Esophagus squamous epithelium (tissue), 5 donors: ENCODE results near the gene LGMN. TPM values are rescaled to one million over a fixed set of nuclear protein-coding genes. Genes with fewer than 3 reads are reported as not detected.

ENCODE experiments used
- DNase-seq: peaks from one replicate; lab custom pipeline; 2025; lab: John Stamatoyannopoulos, UW
- H3K27ac ChIP-seq, 4 donors: fragments of 200-600 bp; sonication (generic); one replicate each; pipeline ENCODE4 v1.5.1; 2016 to 2019; ENCODE audit warnings: mild to moderate bottlenecking in 1 of 4
- H3K27me3 ChIP-seq, 4 donors: fragments of 200-600 bp; sonication (generic); 1 replicate in 3 of 4; 2 replicates in 1 of 4; pipeline versions ENCODE4 v1.5.1 to v1.6.0; 2017 to 2021; ENCODE audit warnings: antibody characterized with exemption in 1 of 4
- H3K36me3 ChIP-seq, 3 donors: fragments of 200-600 bp; sonication (generic); one replicate each; pipeline ENCODE4 v1.5.1; 2016 to 2019
- H3K4me1 ChIP-seq, 3 donors: fragments of 200-600 bp; sonication (generic); one replicate each; pipeline ENCODE4 v1.5.1; 2017 to 2019
- H3K4me3 ChIP-seq, 4 donors: fragments of 200-600 bp; sonication (generic); 1 replicate in 3 of 4; 2 replicates in 1 of 4; pipeline ENCODE4 v1.5.1; 2016 to 2019; ENCODE audit warnings: mild to moderate bottlenecking in 2 of 4, moderate library complexity in 1 of 4
- H3K9me3 ChIP-seq, 3 donors: fragments of 200-600 bp; sonication (generic); one replicate each; pipeline ENCODE4 v1.5.1; 2016 to 2019
- CTCF ChIP-seq, 6 experiments: fragments of 450-650 bp in 4 of 6; fragments of 200-600 bp in 2 of 6; sonication (generic) in 2 of 6; IDR thresholded peaks; one replicate each; pipeline ENCODE4 v1.5.1; 2016 to 2019; ENCODE audit warnings: antibody characterized with exemption in 6 of 6, mild to moderate bottlenecking in 4 of 6, moderate library complexity in 4 of 6
- POLR2A ChIP-seq, 4 donors: fragments of 450-650 bp; IDR thresholded peaks; one replicate each; pipeline ENCODE4 v1.6.1; 2017; ENCODE audit warnings: antibody characterized with exemption in 4 of 4, mild to moderate bottlenecking in 4 of 4, moderate library complexity in 3 of 4
- WGBS, 2 donors: methylation state at CpG; one replicate each; pipeline ENCODE4 v1.1.5; 2018; 5-methylcytosine and 5-hydroxymethylcytosine counted together
- intact Hi-C: fragments of 100-400 bp; cut with DNase I; formaldehyde crosslinking; loops from one replicate; pipeline ENCODE4 v1.15.0; 2022
- total RNA-seq, 4 donors: library from RNA; depleted of rRNA; stranded (reverse); fragments of >200 nt; gene quantifications; one replicate each; pipeline ENCODE4 v1.1.0, GENCODE V29; 2016
- donor health status: DM: yes; HTN: yes; CAD: no.

The LGMN gene
- total RNA-seq, 4 donors from 2014 or later = 42.6 to 107 (median 70.8) TPM

GRCh38 chr14:92677087-92677668, 71.2 kb downstream of the LGMN start:
- no peak for DNase-seq
- WGBS, 2 donors = 67 to 71% methylated on average over 4 of the region's 4 CpGs
- H3K36me3 ChIP-seq = peaks cover 0 to 38% (median 3%) of the 10 kb centered on the region in 3 donors
- no peaks in the 10 kb centered on the region for H3K27me3 ChIP-seq
- intact Hi-C loops = no loop called here
- H3K27ac ChIP-seq = no peak overlapping the region
- no peaks in the 10 kb centered on the region for H3K9me3 ChIP-seq
- no peak overlapping the region for H3K4me3 ChIP-seq
- H3K4me1 ChIP-seq = peaks cover 0 to 9% (median 0%) of the 10 kb centered on the region in 3 donors
- no peak for TF ChIP-seq POLR2A (IDR thresholded peaks at IDR 0.05)
- no peak for TF ChIP-seq CTCF (IDR thresholded peaks at IDR 0.05)

DNA sequence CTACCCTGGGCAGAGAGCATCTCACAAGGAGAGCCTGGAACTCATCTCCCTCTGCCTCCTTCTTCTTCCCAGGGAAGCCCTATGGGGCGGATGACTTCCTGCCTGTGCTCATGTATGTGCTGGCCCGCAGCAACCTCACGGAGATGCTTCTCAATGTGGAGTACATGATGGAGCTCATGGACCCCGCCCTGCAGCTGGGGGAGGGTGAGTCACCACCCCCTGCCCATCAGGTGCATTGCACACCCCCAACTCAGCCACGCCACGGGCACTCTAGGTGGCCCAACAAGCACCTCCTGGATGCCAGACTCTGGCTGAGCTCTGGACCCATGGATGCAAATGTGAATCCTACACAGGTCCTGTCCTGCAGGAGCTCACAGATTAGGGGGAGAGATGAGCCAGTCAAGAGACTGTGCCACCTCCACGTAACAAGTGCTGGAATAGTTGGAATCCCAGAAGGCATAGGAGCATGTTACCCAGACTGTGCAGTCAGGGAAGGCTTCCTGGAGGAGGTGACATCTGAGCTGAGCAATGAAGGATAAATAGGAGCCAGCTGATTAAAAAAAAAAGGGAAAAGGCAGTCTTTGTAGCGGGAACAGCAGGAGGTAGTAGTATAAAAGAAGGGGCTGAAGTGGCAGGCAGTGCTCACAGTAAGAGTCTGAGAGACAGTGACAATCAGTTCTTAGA, 71.9 kb downstream of the LGMN start:
- Histone ChIP-seq H3K27me3 (no peaks in the 10 kb centered on the region), H3K9me3 (no peaks in the 10 kb centered on the region), H3K36me3 (peaks cover 0 to 33% (median 3%) of the 10 kb centered on the region in 3 donors), H3K27ac (peak overlapping the region in 1 of 4 donors; percentile 60), H3K4me1 (peaks cover 0 to 9% (median 0%) of the 10 kb centered on the region in 3 donors), H3K4me3 (no peak overlapping the region)
- intact Hi-C loops = no loop called here
- 85 to 96% methylated on average over 2 of the region's 8 CpGs for WGBS, 2 donors
- no peak for DNase-seq
- TF ChIP-seq CTCF (IDR thresholded peaks at IDR 0.05) = no peak

DNA sequence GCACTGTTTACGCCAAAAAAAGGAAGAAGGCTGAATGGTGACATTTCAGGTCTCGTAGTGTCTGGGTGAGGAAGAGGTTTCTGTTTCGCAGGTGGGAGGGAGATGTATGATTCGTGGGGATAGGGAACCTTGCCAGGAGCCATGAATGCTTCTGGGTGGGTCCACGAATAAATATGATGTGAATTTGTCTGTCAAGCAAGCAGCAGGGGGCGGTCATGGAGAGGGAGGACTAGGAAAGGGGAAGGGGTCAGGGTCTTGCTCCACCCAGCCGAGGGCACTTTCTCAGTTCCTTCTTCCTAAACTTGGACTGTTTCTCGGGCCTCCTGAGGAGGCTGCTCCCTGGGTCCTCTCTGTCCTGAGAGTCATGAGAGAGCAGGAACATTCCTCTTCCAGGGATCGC, 72.5 kb downstream of the LGMN start:
- no peak for TF ChIP-seq POLR2A (IDR thresholded peaks at IDR 0.05)
- no peak for TF ChIP-seq CTCF (IDR thresholded peaks at IDR 0.05)
- intact Hi-C loops = no loop called here
- peaks cover 0 to 33% (median 3%) of the 10 kb centered on the region in 3 donors for H3K36me3 ChIP-seq
- H3K9me3 ChIP-seq = no peaks in the 10 kb centered on the region
- peak overlapping the region in 1 of 4 donors; percentile 60 for H3K27ac ChIP-seq
- no peaks in the 10 kb centered on the region for H3K27me3 ChIP-seq
- DNase-seq = no peak
- H3K4me1 ChIP-seq = peaks cover 0 to 4% (median 0%) of the 10 kb centered on the region in 3 donors
- H3K4me3 ChIP-seq = no peak overlapping the region
- WGBS, 2 donors = 56 to 60% methylated on average over 6 to 9 of the region's 9 CpGs

- intact Hi-C loops = no loop called here
- peaks cover 0 to 6% (median 0%) of the 10 kb centered on the region in 3 donors for H3K4me1 ChIP-seq
- H3K4me3 ChIP-seq = no peak overlapping the region
- H3K36me3 ChIP-seq = peaks cover 0 to 33% (median 3%) of the 10 kb centered on the region in 3 donors
- H3K27ac ChIP-seq = peak overlapping the region in 1 of 4 donors; percentile 17
- TF ChIP-seq POLR2A (IDR thresholded peaks at IDR 0.05) = no peak
- no peak for TF ChIP-seq CTCF (IDR thresholded peaks at IDR 0.05)
- H3K27me3 ChIP-seq = no peaks in the 10 kb centered on the region
- WGBS, 2 donors = 80 to 89% methylated on average over 3 to 4 of the region's 6 CpGs
- no peak for DNase-seq
- H3K9me3 ChIP-seq = no peaks in the 10 kb centered on the region
These were observed 73.0 kb downstream of the LGMN start for GRCh38 chr14:92675421-92675820.

DNA sequence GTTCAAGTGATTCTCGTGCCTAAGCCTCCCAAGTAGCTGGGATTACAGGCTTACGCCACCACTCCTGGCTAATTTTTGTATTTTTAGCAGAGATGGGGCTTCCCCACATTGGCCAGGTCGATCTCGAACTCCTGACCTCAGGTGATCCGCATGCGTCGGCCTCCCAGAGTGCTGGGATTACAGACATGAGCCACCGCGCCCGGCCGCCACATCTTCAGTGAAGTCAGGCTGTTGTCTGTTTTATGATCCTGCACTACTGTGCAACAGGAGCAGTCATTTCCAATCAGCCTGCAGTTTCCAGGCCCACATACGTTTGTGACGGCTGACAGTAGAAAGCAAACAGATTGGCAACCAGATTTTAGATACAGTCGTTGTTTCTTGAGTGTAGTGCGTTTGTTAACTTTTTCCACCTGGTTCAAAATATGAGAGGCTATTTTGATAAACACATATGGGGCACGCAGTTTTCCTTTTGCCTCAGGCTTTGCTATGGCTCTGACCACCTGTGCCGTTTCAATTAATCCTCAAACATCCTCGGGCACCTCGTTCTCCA, 74.8 kb downstream of the LGMN start:
- TF ChIP-seq POLR2A (IDR thresholded peaks at IDR 0.05) (no peak), CTCF (IDR thresholded peaks at IDR 0.05) (no peak)
- no peak for DNase-seq
- H3K4me1 ChIP-seq = peaks cover 0 to 13% (median 0%) of the 10 kb centered on the region in 3 donors
- no peaks in the 10 kb centered on the region for H3K27me3 ChIP-seq
- H3K36me3 ChIP-seq = peaks cover 0 to 25% (median under 1%) of the 10 kb centered on the region in 3 donors
- no peak overlapping the region for H3K27ac ChIP-seq
- H3K9me3 ChIP-seq = no peaks in the 10 kb centered on the region
- no peak overlapping the region for H3K4me3 ChIP-seq
- WGBS, 2 donors = 68 to 80% methylated on average over 18 to 19 of the region's 19 CpGs
- intact Hi-C loops = no loop called here
